ENCODE results near the gene HYAL1. TPM values are rescaled to one million over a fixed set of nuclear protein-coding genes. Genes with fewer than 3 reads are reported as not detected.

HYAL1 gene
- total and polyA plus RNA-seq, 2 experiments from 2014 or later: 0.20 TPM; not detected in 1

DNA sequence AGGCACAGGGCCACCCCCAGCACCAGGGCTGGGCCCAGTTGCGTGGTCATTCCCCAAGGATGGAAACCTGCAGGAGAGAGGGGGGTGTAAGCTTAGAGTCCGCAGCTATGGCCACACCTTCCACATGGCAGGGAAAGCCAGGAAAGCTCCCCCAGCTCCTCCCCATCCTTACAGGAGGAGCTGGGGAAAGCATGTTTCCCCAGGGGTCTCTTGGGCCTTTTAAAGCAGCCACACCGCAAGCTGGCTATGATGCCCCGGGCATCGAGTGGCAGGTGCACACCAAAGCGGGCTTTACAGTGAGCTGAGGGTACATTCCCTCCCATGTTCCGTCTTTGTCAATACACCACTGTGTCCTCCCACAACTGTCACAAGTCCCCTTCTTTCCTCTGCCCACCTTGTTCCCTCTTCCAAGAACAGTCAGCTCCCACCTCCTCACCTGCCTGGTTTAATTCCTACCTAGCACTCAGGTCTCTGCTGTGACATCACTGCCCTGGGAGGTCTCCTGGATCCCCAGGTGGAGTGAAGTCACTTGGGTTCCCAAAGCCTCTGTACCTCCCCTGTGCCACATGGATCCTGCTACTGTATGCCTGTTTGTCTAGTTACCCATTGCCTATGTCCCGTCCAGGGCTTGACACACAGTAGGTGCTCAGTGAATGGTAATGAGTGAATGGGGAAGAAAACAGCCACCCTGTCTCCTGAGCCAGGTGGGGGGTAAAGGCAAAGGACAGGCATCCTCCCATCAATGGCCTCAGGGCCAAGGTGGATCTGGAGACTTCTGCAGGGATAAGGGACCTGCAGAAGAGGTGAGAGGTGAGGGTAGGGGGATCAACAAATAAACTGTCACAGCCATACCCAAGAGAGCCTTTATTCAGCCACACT lies 7.6 kb downstream of the HYAL1 start:
- Histone ChIP-seq H3F3A (ENCODE audit: insufficient read depth) (peaks cover 11% of the 10 kb centered on the region), H3K9me2 (ENCODE audit: insufficient read depth) (no peaks in the 10 kb centered on the region), H4K20me1 (ENCODE audit: insufficient read depth) (no peaks in the 10 kb centered on the region), H3K9ac (no peak overlapping the region), H3K4me3 (no peak overlapping the region), H3K27me3 (replicated peaks; ENCODE audit: insufficient read depth) (no peaks in the 10 kb centered on the region), H2AFZ (no peak overlapping the region), H3K79me2 (ENCODE audit: insufficient read depth) (peaks cover 14% of the 10 kb centered on the region), H3K27ac (no peak overlapping the region), H3K4me2 (ENCODE audit: unreplicated experiment) (no peak overlapping the region), H3K36me3 (ENCODE audit: low read depth) (no peaks in the 10 kb centered on the region), H3K9me3 (ENCODE audit: low read depth) (no peaks in the 10 kb centered on the region), H3K4me1 (ENCODE audit: insufficient read depth) (peaks cover 16% of the 10 kb centered on the region)
- in situ Hi-C loops (cut with MboI): no loop called here
- 72 to 73% methylated on average over 8 of the region's 8 CpGs for WGBS, 2 experiments (ENCODE audit: low coverage in 1 of 2, low lambda C conversion rate in 2 of 2, missing lambda C conversion rate in 2 of 2)
- no peak for DNase-seq
- TF ChIP-seq EZH2 (IDR thresholded peaks at IDR 0.05; ENCODE audit: insufficient read depth, poor library complexity, severe bottlenecking): no peak

DNA sequence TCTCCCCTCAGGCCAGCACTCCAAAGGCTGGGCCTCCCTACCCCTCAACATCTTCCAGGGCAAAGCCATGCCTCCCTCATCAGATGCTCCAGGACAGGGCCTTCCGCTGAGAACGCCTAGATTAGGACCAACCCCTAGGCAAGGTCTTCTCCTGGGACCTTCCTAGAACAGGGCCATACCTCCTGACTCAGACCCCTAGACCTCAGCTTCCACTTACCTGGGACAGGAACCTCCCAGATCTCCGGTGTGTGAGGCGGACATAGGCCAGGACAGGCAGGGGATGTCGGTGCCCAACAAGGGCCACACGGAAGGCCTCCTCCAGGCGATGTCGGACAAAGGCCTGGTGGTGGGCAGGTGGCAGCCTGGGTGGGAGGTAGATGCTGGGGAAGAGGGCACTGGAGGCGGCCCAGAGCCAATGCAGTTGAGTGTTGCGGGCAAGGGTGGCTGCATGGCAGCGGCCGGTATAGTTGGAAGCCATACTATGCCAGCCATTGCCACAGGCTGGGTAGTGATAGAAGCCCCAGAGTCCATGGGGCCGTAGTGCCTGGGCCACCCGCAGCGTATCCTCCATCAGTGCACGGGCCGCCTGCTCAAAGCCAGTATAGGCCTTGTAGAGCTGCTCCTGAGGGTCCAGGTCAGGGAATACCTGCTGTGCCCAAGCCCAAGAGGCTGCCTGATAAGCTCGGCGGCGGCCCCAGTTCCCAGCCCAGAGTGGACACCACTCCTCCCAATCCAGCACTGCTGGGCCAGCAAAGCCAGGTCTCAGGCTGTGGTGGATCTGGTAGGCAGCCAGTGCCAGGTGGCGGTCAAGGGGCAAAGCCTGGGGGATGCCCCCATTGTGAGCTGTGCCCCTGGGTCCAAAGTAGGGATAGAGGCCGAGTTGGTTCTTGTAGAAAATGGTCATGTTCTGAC lies 8.6 kb downstream of the HYAL1 start:
- Histone ChIP-seq H4K20me1 (ENCODE audit: insufficient read depth) (no peaks in the 10 kb centered on the region), H3K27ac (no peak overlapping the region), H3K4me2 (ENCODE audit: unreplicated experiment) (no peak overlapping the region), H3K27me3 (replicated peaks; ENCODE audit: insufficient read depth) (no peaks in the 10 kb centered on the region), H3K4me3 (no peak overlapping the region), H3K9me3 (ENCODE audit: low read depth) (no peaks in the 10 kb centered on the region), H2AFZ (no peak overlapping the region), H3K9ac (no peak overlapping the region), H3K79me2 (ENCODE audit: insufficient read depth) (peaks cover 23% of the 10 kb centered on the region), H3F3A (ENCODE audit: insufficient read depth) (peaks cover 2% of the 10 kb centered on the region; the same call in 1 of the 2 replicates), H3K36me3 (ENCODE audit: low read depth) (no peaks in the 10 kb centered on the region), H3K9me2 (ENCODE audit: insufficient read depth) (no peaks in the 10 kb centered on the region), H3K4me1 (ENCODE audit: insufficient read depth) (peaks cover 6% of the 10 kb centered on the region)
- no peak for DNase-seq
- TF ChIP-seq EZH2 (IDR thresholded peaks at IDR 0.05; ENCODE audit: insufficient read depth, poor library complexity, severe bottlenecking) (no peak), EZH2phosphoT487 (IDR thresholded peaks at IDR 0.05; ENCODE audit: insufficient read depth, low read depth) (no peak)
- in situ Hi-C loops (cut with MboI): no loop called here
- 86 to 87% methylated on average over 20 to 22 of the region's 22 CpGs for WGBS, 2 experiments (ENCODE audit: low coverage in 1 of 2, low lambda C conversion rate in 2 of 2, missing lambda C conversion rate in 2 of 2)

DNA sequence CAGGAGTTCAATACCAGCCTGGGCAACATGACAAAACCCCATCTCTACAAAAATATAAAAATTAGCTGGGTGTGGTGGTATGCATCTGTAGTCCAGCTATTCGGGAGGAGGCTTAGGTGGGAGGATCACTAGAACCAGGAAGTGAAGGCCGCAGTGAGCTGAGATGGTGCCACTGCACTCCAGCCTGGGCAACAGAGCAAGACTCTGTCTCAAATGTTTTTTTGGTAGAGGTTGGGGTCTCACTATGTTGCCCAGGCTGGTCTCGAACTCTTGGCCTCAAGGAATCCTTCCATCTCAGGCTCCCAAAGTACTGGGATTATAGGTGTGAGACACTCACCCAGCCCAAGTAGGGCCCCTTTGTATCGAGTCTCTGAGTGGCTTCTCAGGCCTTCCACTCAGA lies 9.3 kb downstream of the HYAL1 start:
- Histone ChIP-seq H3K4me3 (no peak overlapping the region), H3K9ac (no peak overlapping the region), H3K27ac (no peak overlapping the region), H2AFZ (no peak overlapping the region), H3K4me1 (ENCODE audit: insufficient read depth) (peaks cover 5% of the 10 kb centered on the region), H3K27me3 (replicated peaks; ENCODE audit: insufficient read depth) (no peaks in the 10 kb centered on the region), H3K9me3 (ENCODE audit: low read depth) (no peaks in the 10 kb centered on the region), H3F3A (ENCODE audit: insufficient read depth) (no peaks in the 10 kb centered on the region), H3K4me2 (ENCODE audit: unreplicated experiment) (no peak overlapping the region), H3K9me2 (ENCODE audit: insufficient read depth) (no peaks in the 10 kb centered on the region), H4K20me1 (ENCODE audit: insufficient read depth) (no peaks in the 10 kb centered on the region), H3K79me2 (ENCODE audit: insufficient read depth) (peaks cover 28% of the 10 kb centered on the region), H3K36me3 (ENCODE audit: low read depth) (no peaks in the 10 kb centered on the region; the same call in 1 of the 2 replicates)
- DNase-seq: no peak
- in situ Hi-C loops (cut with MboI): no loop called here
- TF ChIP-seq EZH2 (IDR thresholded peaks at IDR 0.05; ENCODE audit: insufficient read depth, poor library complexity, severe bottlenecking) (no peak), EZH2phosphoT487 (IDR thresholded peaks at IDR 0.05; ENCODE audit: insufficient read depth, low read depth) (no peak)
- WGBS, 2 experiments (ENCODE audit: low coverage in 1 of 2, low lambda C conversion rate in 2 of 2, missing lambda C conversion rate in 2 of 2): 80 to 90% methylated on average over 4 of the region's 4 CpGs

DNA sequence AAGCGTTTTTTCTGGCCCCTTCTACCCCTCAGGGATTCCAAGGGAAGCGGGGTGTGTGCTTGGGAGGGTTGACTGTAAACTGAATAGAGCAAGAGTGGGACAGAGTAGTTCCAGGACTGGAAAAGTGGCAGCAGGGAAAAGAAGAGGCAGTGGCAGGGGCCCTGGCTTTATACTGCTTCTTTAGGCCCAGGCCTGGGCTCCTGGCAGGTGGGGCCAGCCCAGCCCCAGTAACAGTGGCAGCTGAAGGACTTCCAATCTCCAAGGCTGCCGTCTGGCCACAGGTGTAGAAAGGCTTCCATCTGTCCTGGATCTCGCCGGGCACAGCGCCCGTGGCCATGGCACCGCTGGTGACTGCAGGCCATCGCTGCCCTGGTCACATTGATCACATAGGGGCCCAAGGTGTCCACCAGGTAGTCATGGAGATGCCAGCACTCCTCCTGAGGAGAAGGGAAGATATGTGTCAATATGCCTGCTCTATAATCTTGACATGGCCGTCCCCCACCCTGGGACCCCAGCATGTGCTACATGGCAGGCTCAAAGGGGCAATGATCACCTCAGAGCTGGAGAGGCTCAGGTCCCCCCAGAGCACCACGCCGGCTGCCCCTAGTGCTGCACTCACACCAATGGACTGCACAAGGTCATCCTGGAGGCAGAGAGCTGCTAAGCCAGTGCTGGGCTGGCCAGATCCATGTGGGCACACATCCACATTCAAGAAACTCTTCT lies 10.1 kb downstream of the HYAL1 start:
- Histone ChIP-seq H4K20me1 (ENCODE audit: insufficient read depth) (no peaks in the 10 kb centered on the region), H3K9ac (peak overlapping the region; percentile 66), H3F3A (ENCODE audit: insufficient read depth) (no peaks in the 10 kb centered on the region), H3K27ac (peak overlapping the region; percentile 63), H3K4me3 (peak overlapping the region; percentile 63; the same call in 1 of the 2 replicates), H3K9me3 (ENCODE audit: low read depth) (no peaks in the 10 kb centered on the region), H2AFZ (peak overlapping the region; percentile 82), H3K27me3 (replicated peaks; ENCODE audit: insufficient read depth) (no peaks in the 10 kb centered on the region), H3K4me2 (ENCODE audit: unreplicated experiment) (peak overlapping the region; percentile 83), H3K4me1 (ENCODE audit: insufficient read depth) (peaks cover 5% of the 10 kb centered on the region), H3K79me2 (ENCODE audit: insufficient read depth) (peaks cover 28% of the 10 kb centered on the region), H3K36me3 (ENCODE audit: low read depth) (no peaks in the 10 kb centered on the region; the same call in 1 of the 2 replicates), H3K9me2 (ENCODE audit: insufficient read depth) (no peaks in the 10 kb centered on the region)
- WGBS, 2 experiments (ENCODE audit: low coverage in 1 of 2, low lambda C conversion rate in 2 of 2, missing lambda C conversion rate in 2 of 2): 44 to 70% methylated on average over 8 to 12 of the region's 12 CpGs
- TF ChIP-seq EZH2 (IDR thresholded peaks at IDR 0.05; ENCODE audit: insufficient read depth, poor library complexity, severe bottlenecking) (no peak), EZH2phosphoT487 (IDR thresholded peaks at IDR 0.05; ENCODE audit: insufficient read depth, low read depth) (no peak)
- in situ Hi-C loops (cut with MboI): no loop called here
- DNase-seq: no peak

Measured in GM23248 (cell line).